T-cell (primary cell): Measurements from ENCODE around the gene SEC24A. TPM values are rescaled to one million over a fixed set of nuclear protein-coding genes. Genes with fewer than 3 reads are reported as not detected.
"Not testable (repeated sequence)": the region's sequence is repeated elsewhere in the genome, so short reads cannot be mapped to it uniquely, and the experiment has no call there.

Experiments used
- ATAC-seq, 4 experiments: fragments of 200-7000 bp in 3 of 4; fragments of 150-1000 bp in 1 of 4; cut with Tn5 transposase; replicated peaks in 1 of 4; 1 replicate in 3 of 4; 2 replicates in 1 of 4; pipeline ENCODE4 v1.10.0; 2021; ENCODE audit warnings: moderate library complexity in 3 of 4, mild to moderate bottlenecking in 2 of 4, moderate number of reproducible peaks in 1 of 4
- CTCF ChIA-PET, 2 donors: fragments of 300-600 bp; sonication (Branson Sonifier 250); formaldehyde crosslinking; loops; one replicate each; lab custom pipeline; 2022; ENCODE audit warnings: antibody characterized with exemption in 2 of 2; lab: Charles Lee
- POLR2A ChIA-PET, 2 donors: fragments of 300-600 bp; sonication (Branson Sonifier 250); formaldehyde crosslinking; loops; one replicate each; lab custom pipeline; 2022; ENCODE audit warnings: antibody characterized with exemption in 2 of 2; lab: Charles Lee
- DNase-seq, 35 experiments: peaks; one replicate each; pipeline versions ENCODE4 v3.0.0 to v3.0.0-alpha.2; 2013 to 2023
- H3K27ac ChIP-seq: one replicate; pipeline ENCODE4 v1.5.1; 2013; ENCODE audit warnings: low read length
- H3K27me3 ChIP-seq, 2 experiments: replicated peaks in 1 of 2; 1 replicate in 1 of 2; 2 replicates in 1 of 2; pipeline versions ENCODE4 v1.6.1 to v1.7.0; 2013; ENCODE audit warnings: low read length in 1 of 2, mixed read lengths in 1 of 2; ENCODE audit not compliant: control insufficient read depth in 2 of 2, insufficient read depth in 2 of 2; ENCODE audit errors: extremely low read depth in 1 of 2
- H3K36me3 ChIP-seq, 2 donors: 1 replicate in 1 of 2; 2 replicates in 1 of 2; pipeline versions ENCODE4 v1.6.1 to v1.7.0; 2013; ENCODE audit warnings: low read length in 1 of 2; ENCODE audit not compliant: control insufficient read depth in 2 of 2, insufficient read depth in 1 of 2; ENCODE audit errors: extremely low read depth in 1 of 2
- H3K4me1 ChIP-seq, 2 experiments: 1 replicate in 1 of 2; 2 replicates in 1 of 2; pipeline versions ENCODE4 v1.6.1 to v1.7.0; 2013; ENCODE audit warnings: low read length in 2 of 2, mixed read lengths in 1 of 2; ENCODE audit not compliant: insufficient read depth in 2 of 2, control insufficient read depth in 1 of 2; ENCODE audit errors: extremely low read depth in 1 of 2
- H3K4me3 ChIP-seq, 2 donors: 1 replicate in 1 of 2; 2 replicates in 1 of 2; pipeline versions ENCODE4 v1.5.1 to v1.7.0; 2013; ENCODE audit warnings: mild to moderate bottlenecking in 2 of 2, low read length in 1 of 2, moderate library complexity in 1 of 2; ENCODE audit not compliant: control insufficient read depth in 1 of 2; ENCODE audit errors: extremely low read depth in 1 of 2
- H3K9me3 ChIP-seq: 2 replicates; pipeline ENCODE4 v1.7.0; 2013
- H3K27ac Mint-ChIP-seq, 2 donors: one replicate each; pipeline ENCODE4 v1.8.0; 2020 to 2021; ENCODE audit warnings: mild to moderate bottlenecking in 2 of 2, mixed read lengths in 2 of 2
- H3K27me3 Mint-ChIP-seq, 2 donors: one replicate each; pipeline ENCODE4 v1.8.0; 2021 to 2022; ENCODE audit warnings: mixed read lengths in 2 of 2
- H3K36me3 Mint-ChIP-seq: one replicate; pipeline ENCODE4 v1.8.0; 2021; ENCODE audit warnings: mixed read lengths
- H3K4me1 Mint-ChIP-seq, 3 donors: one replicate each; pipeline ENCODE4 v1.8.0; 2020 to 2022; ENCODE audit warnings: mixed read lengths in 3 of 3, mild to moderate bottlenecking in 1 of 3
- H3K4me3 Mint-ChIP-seq, 3 donors: one replicate each; pipeline ENCODE4 v1.8.0; 2020 to 2022; ENCODE audit warnings: mild to moderate bottlenecking in 3 of 3, mixed read lengths in 3 of 3, moderate library complexity in 3 of 3
- H3K9me3 Mint-ChIP-seq, 3 donors: one replicate each; pipeline ENCODE4 v1.8.0; 2020 to 2022; ENCODE audit warnings: mixed read lengths in 3 of 3
- WGBS: methylation state at CpG from one replicate; pipeline ENCODE4 v1.1.5; 2013; ENCODE audit warnings: missing lambda C conversion rate; ENCODE audit not compliant: insufficient coverage; 5-methylcytosine and 5-hydroxymethylcytosine counted together
- total RNA-seq, 35 experiments: library from RNA in 6 of 35; stranded (reverse) in 6 of 35; fragments of 120-200 nt in 1 of 35; gene quantifications; one replicate each; pipeline versions ENCODE4 v1.2.1 to v1.2.4 and lab custom pipeline; 2013 to 2026

SEC24A gene
- total RNA-seq, 5 donors from 2014 or later (not counting 1 experiment from before 2014, with no cell fraction given), result 15.4 to 17.7 (median 16.1) TPM

GRCh38 chr5:134656690-134657089 lies 8.1 kb downstream of the SEC24A start:
- H3K4me3 Mint-ChIP-seq, result no peak overlapping the region
- H3K9me3 Mint-ChIP-seq, result no peaks in the 10 kb centered on the region
- ChIA-PET CTCF (interaction anchor here in 1 of 2 donors (0.7 kb wide), 1 partner anchor 429 kb away, joined by 9 read pairs; no protein-coding TSS in a partner anchor), POLR2A (interaction anchor here in 1 of 2 donors (0.6 kb wide), 1 partner anchor 258 kb away, joined by 8 read pairs; no protein-coding TSS in a partner anchor)
- H3K4me1 Mint-ChIP-seq, result peaks cover 21 to 26% (median 25%) of the 10 kb centered on the region in 3 donors
- peaks cover 0 to 10% of the 10 kb centered on the region in 2 donors for H3K36me3 ChIP-seq
- no peaks in the 10 kb centered on the region for H3K27me3 Mint-ChIP-seq
- no peak for ATAC-seq
- WGBS, result 100% methylated on average over 2 of the region's 8 CpGs
- H3K27ac Mint-ChIP-seq, result no peak overlapping the region
- H3K4me1 ChIP-seq, result peaks cover 0 to 3% of the 10 kb centered on the region in 2 experiments
- no peaks in the 10 kb centered on the region for H3K9me3 ChIP-seq
- no peak overlapping the region for H3K27ac ChIP-seq
- H3K27me3 ChIP-seq, result no peaks in the 10 kb centered on the region
- peaks cover 5% of the 10 kb centered on the region for H3K36me3 Mint-ChIP-seq
- H3K4me3 ChIP-seq, result no peak overlapping the region
- DNase-seq, result no peak

- Mint-ChIP-seq H3K4me3 (no peak overlapping the region), H3K27ac (no peak overlapping the region), H3K9me3 (no peaks in the 10 kb centered on the region), H3K36me3 (peaks cover 14% of the 10 kb centered on the region), H3K27me3 (no peaks in the 10 kb centered on the region), H3K4me1 (peaks cover 25 to 34% (median 31%) of the 10 kb centered on the region in 3 donors)
- ChIA-PET CTCF (interaction anchor here (0.6 to 0.7 kb wide), 3 partner anchors 61 to 374 kb away, joined by 3 to 6 read pairs (median 4); no protein-coding TSS in a partner anchor), POLR2A (interaction anchor here (0.5 to 1.1 kb wide), 2 partner anchors 10 to 142 kb away, joined by 3 to 5 read pairs; no protein-coding TSS in a partner anchor)
- H3K4me1 ChIP-seq, result no peaks in the 10 kb centered on the region
- no peaks in the 10 kb centered on the region for H3K9me3 ChIP-seq
- ATAC-seq, result no peak
- no peaks in the 10 kb centered on the region for H3K27me3 ChIP-seq
- H3K27ac ChIP-seq, result no peak overlapping the region
- H3K4me3 ChIP-seq, result no peak overlapping the region
- no peak for DNase-seq
- H3K36me3 ChIP-seq, result peaks cover 3 to 26% of the 10 kb centered on the region in 2 donors
- no CpG with 5 or more reads among the region's 4 CpGs for WGBS
Measured at GRCh38 chr5:134659456-134659855, 10.9 kb downstream of the SEC24A start.

GRCh38 chr5:134659922-134660321 lies 11.3 kb downstream of the SEC24A start:
- Histone ChIP-seq H3K36me3 (peaks cover 3 to 26% of the 10 kb centered on the region in 2 donors), H3K4me1 (no peaks in the 10 kb centered on the region), H3K27me3 (no peaks in the 10 kb centered on the region), H3K27ac (no peak overlapping the region), H3K4me3 (no peak overlapping the region), H3K9me3 (no peaks in the 10 kb centered on the region)
- no peak overlapping the region for H3K4me3 Mint-ChIP-seq
- CTCF ChIA-PET, result interaction anchor here (0.6 to 0.7 kb wide), 4 partner anchors 62 to 374 kb away, joined by 3 to 6 read pairs (median 4); no protein-coding TSS in a partner anchor
- H3K36me3 Mint-ChIP-seq, result peaks cover 14% of the 10 kb centered on the region
- no peak overlapping the region for H3K27ac Mint-ChIP-seq
- peaks cover 23 to 34% (median 29%) of the 10 kb centered on the region in 3 donors for H3K4me1 Mint-ChIP-seq
- POLR2A ChIA-PET, result interaction anchor here (0.5 to 1.1 kb wide), 2 partner anchors 11 to 142 kb away, joined by 3 to 5 read pairs; no protein-coding TSS in a partner anchor
- WGBS, result no CpG with 5 or more reads among the region's 6 CpGs
- DNase-seq, result no peak
- no peak for ATAC-seq
- H3K9me3 Mint-ChIP-seq, result no peaks in the 10 kb centered on the region
- H3K27me3 Mint-ChIP-seq, result no peaks in the 10 kb centered on the region

- ATAC-seq, result no peak
- Histone ChIP-seq H3K36me3 (peaks cover 7 to 37% of the 10 kb centered on the region in 2 donors), H3K27me3 (no peaks in the 10 kb centered on the region), H3K27ac (no peak overlapping the region), H3K4me3 (no peak overlapping the region), H3K4me1 (no peaks in the 10 kb centered on the region), H3K9me3 (no peaks in the 10 kb centered on the region)
- 100% methylated on average over 2 of the region's 4 CpGs for WGBS
- ChIA-PET POLR2A (interaction anchor here in 1 of 2 donors (0.6 kb wide), 1 partner anchor 172 kb away, joined by 4 read pairs; no protein-coding TSS in a partner anchor), CTCF (no interaction called here)
- no peak for DNase-seq
- Mint-ChIP-seq H3K4me1 (peaks cover 17 to 34% (median 20%) of the 10 kb centered on the region in 3 donors), H3K36me3 (peaks cover 18% of the 10 kb centered on the region), H3K4me3 (no peak overlapping the region), H3K27me3 (no peaks in the 10 kb centered on the region), H3K9me3 (no peaks in the 10 kb centered on the region), H3K27ac (no peak overlapping the region)
Measured at GRCh38 chr5:134662971-134663370, 14.4 kb downstream of the SEC24A start.

GRCh38 chr5:134664448-134664847 lies 15.9 kb downstream of the SEC24A start:
- ChIA-PET POLR2A (interaction anchor here in 1 of 2 donors (0.5 kb wide), 1 partner anchor 105 kb away, joined by 7 read pairs; no protein-coding TSS in a partner anchor), CTCF (interaction anchor here in 1 of 2 donors (0.7 kb wide), 1 partner anchor 128 kb away, joined by 11 read pairs; no protein-coding TSS in a partner anchor)
- H3K36me3 Mint-ChIP-seq, result peaks cover 18% of the 10 kb centered on the region
- H3K4me1 ChIP-seq, result no peaks in the 10 kb centered on the region
- H3K27ac Mint-ChIP-seq, result no peak overlapping the region
- no peak for DNase-seq
- no peaks in the 10 kb centered on the region for H3K27me3 Mint-ChIP-seq
- no peak overlapping the region for H3K27ac ChIP-seq
- peaks cover 11 to 28% (median 14%) of the 10 kb centered on the region in 3 donors for H3K4me1 Mint-ChIP-seq
- ATAC-seq, result no peak
- no peak overlapping the region for H3K4me3 Mint-ChIP-seq
- H3K4me3 ChIP-seq, result no peak overlapping the region
- no peaks in the 10 kb centered on the region for H3K9me3 ChIP-seq
- no peaks in the 10 kb centered on the region for H3K9me3 Mint-ChIP-seq
- peaks cover 12 to 37% of the 10 kb centered on the region in 2 donors for H3K36me3 ChIP-seq
- no peaks in the 10 kb centered on the region for H3K27me3 ChIP-seq
- WGBS, result 94% methylated on average over 2 of the region's 3 CpGs

- no CpG with 5 or more reads among the region's 4 CpGs for WGBS
- H3K4me1 ChIP-seq, H3K9me3 ChIP-seq, ATAC-seq, CTCF ChIA-PET, H3K4me3 ChIP-seq, H3K27ac Mint-ChIP-seq, H3K27me3 Mint-ChIP-seq, DNase-seq, H3K27me3 ChIP-seq, H3K27ac ChIP-seq, POLR2A ChIA-PET, H3K4me3 Mint-ChIP-seq, H3K9me3 Mint-ChIP-seq, H3K36me3 Mint-ChIP-seq, H3K4me1 Mint-ChIP-seq: not testable (repeated sequence)
- peaks cover 5 to 56% of the 10 kb centered on the region in 2 donors for H3K36me3 ChIP-seq
Measured at GRCh38 chr5:134673546-134673945, 25.0 kb downstream of the SEC24A start.
